Activated T-helper 2 cell treated with anti-CD3 and anti-CD28 coated beads, Interferon-gamma antibody, Interleukin-2, Interleukin-4, amounts not matched to agents 10 μg/mL and 5 μg/mL and 100 μg/mL, durations not matched to agents 14 hours and 24 hours and 36 hours (primary cell): ENCODE data around the gene CPNE9. TPM values are rescaled to one million over a fixed set of nuclear protein-coding genes. Genes with fewer than 3 reads are reported as not detected.

Experiments used
- total RNA-seq: library from RNA; stranded (reverse); gene quantifications from 2 replicates; pipeline ENCODE4 v1.2.3, GENCODE V29; 2022

The CPNE9 gene
- total RNA-seq, 1 donor from 2014 or later, result 0.50 TPM

Other genes with a start within 250 kb of the CPNE9 start
- gene LHFPL4, start 150.0 kb upstream of the CPNE9 start, total RNA-seq, result not detected in 2 replicates
- gene MTMR14, start 54.3 kb upstream of the CPNE9 start, total RNA-seq, result 39.2 and 41.7 TPM in 2 replicates
- 34.2 and 35.8 TPM in 2 replicates for gene BRPF1, start 27.9 kb downstream of the CPNE9 start, total RNA-seq
- 33.0 and 38.4 TPM in 2 replicates for gene OGG1, start 46.1 kb downstream of the CPNE9 start, total RNA-seq
- 113 and 116 TPM in 2 replicates for gene CAMK1, start 66.1 kb downstream of the CPNE9 start, total RNA-seq
- gene TADA3, start 88.6 kb downstream of the CPNE9 start, total RNA-seq, result 86.6 and 89.2 TPM in 2 replicates
- gene ARPC4, start 89.2 kb downstream of the CPNE9 start, total RNA-seq, result 253 and 268 TPM in 2 replicates
- 51.0 and 56.5 TPM in 2 replicates for gene TTLL3, start 106.4 kb downstream of the CPNE9 start, total RNA-seq
- gene RPUSD3, start 140.2 kb downstream of the CPNE9 start, total RNA-seq, result 70.0 and 71.1 TPM in 2 replicates
- gene CIDEC, start 176.4 kb downstream of the CPNE9 start, total RNA-seq, result not detected in 2 replicates
- 31.7 and 33.3 TPM in 2 replicates for gene JAGN1, start 186.8 kb downstream of the CPNE9 start, total RNA-seq
- 0.78 and 1.0 TPM in 2 replicates for gene IL17RE, start 199.0 kb downstream of the CPNE9 start, total RNA-seq
- gene IL17RC, start 213.3 kb downstream of the CPNE9 start, total RNA-seq, result 0.27 and 0.48 TPM in 2 replicates
- 22.9 and 24.0 TPM in 2 replicates for gene CRELD1, start 230.0 kb downstream of the CPNE9 start, total RNA-seq
- gene PRRT3, start 248.6 kb downstream of the CPNE9 start, total RNA-seq, result 10.7 and 11.3 TPM in 2 replicates